Stomach (tissue), 9 donors: ENCODE data around the gene TM7SF3. TPM values are rescaled to one million over a fixed set of nuclear protein-coding genes. Genes with fewer than 3 reads are reported as not detected.

Experiments used
- DNase-seq, 2 donors: peaks; one replicate each; pipeline versions ENCODE4 v3.0.0 to v3.0.0-alpha.2; 2013 to 2019
- H3K27ac ChIP-seq, 5 donors: fragments of 200-600 bp in 4 of 5; sonication (generic) in 4 of 5; one replicate each; pipeline ENCODE4 v1.5.1; 2013 to 2019; ENCODE audit warnings: mild to moderate bottlenecking in 1 of 5, moderate library complexity in 1 of 5
- H3K27me3 ChIP-seq, 3 donors: fragments of 200-600 bp; sonication (generic); one replicate each; pipeline ENCODE4 v1.5.1; 2017 to 2019; ENCODE audit warnings: mixed run types in 1 of 3
- H3K36me3 ChIP-seq, 4 donors: fragments of 200-600 bp; sonication (generic); 1 replicate in 3 of 4; 2 replicates in 1 of 4; pipeline ENCODE4 v1.5.1; 2016 to 2019
- H3K4me1 ChIP-seq, 4 donors: fragments of 200-600 bp; sonication (generic); one replicate each; pipeline ENCODE4 v1.5.1; 2016 to 2019
- H3K4me3 ChIP-seq, 4 donors: fragments of 200-600 bp; sonication (generic) in 3 of 4; one replicate each; pipeline ENCODE4 v1.5.1; 2016 to 2019; ENCODE audit warnings: mild to moderate bottlenecking in 1 of 4
- H3K9me3 ChIP-seq, 4 donors: fragments of 200-600 bp; sonication (generic); one replicate each; pipeline ENCODE4 v1.5.1; 2016 to 2019
- CTCF ChIP-seq, 7 experiments: fragments of 450-650 bp in 4 of 7; fragments of 200-600 bp in 3 of 7; sonication (generic) in 3 of 7; IDR thresholded peaks; one replicate each; pipeline ENCODE4 v1.5.1; 2016 to 2019; ENCODE audit warnings: antibody characterized with exemption in 7 of 7, control low read depth in 2 of 7, mild to moderate bottlenecking in 1 of 7
- EP300 ChIP-seq: sonication (generic); formaldehyde crosslinking; IDR thresholded peaks from one replicate; pipeline ENCODE4 v1.6.1; 2017; ENCODE audit warnings: antibody characterized with exemption
- POLR2A ChIP-seq, 4 donors: fragments of 450-650 bp; IDR thresholded peaks; one replicate each; pipeline ENCODE4 v1.6.1; 2016; ENCODE audit warnings: antibody characterized with exemption in 4 of 4, control low read depth in 2 of 4, mild to moderate bottlenecking in 1 of 4, moderate library complexity in 1 of 4
- POLR2AphosphoS5 ChIP-seq, 3 donors: sonication (generic); formaldehyde crosslinking; IDR thresholded peaks; one replicate each; pipeline ENCODE4 v1.6.1; 2016; ENCODE audit warnings: antibody characterized with exemption in 3 of 3
- WGBS, 5 donors: extraction: QIAGEN DNeasy Blood & Tissue Kit in 3 of 5; methylation state at CpG; one replicate each; pipeline versions ENCODE4 v1.1.5 to v1.1.7; 2013 to 2018; 5-methylcytosine and 5-hydroxymethylcytosine counted together
- intact Hi-C: fragments of 100-400 bp; cut with DNase I; formaldehyde crosslinking; loops from one replicate; pipeline ENCODE4 v1.15.1; 2023; ENCODE audit warnings: low total_unique reads
- polyA plus RNA-seq, 3 donors: library from polyadenylated mRNA; stranded (reverse); fragments of 200-250 nt; gene quantifications; one replicate each; pipeline ENCODE4 v1.2.3, GENCODE V29; 2013
- total RNA-seq, 5 donors: library from RNA; depleted of rRNA; stranded (reverse); fragments of >200 nt; gene quantifications; one replicate each; pipeline versions ENCODE4 v1.1.0 to v1.2.3, GENCODE V29; 2014 to 2016
- donor health status: healthy with polysubstance abuse.
- donor health status: Bipolar disorder and iron deficiency.
- donor health status: healthy.

The TM7SF3 gene
- total and polyA plus RNA-seq, 8 donors, result 13.5 to 148 (median 75.4) TPM

- Histone ChIP-seq H3K27ac (no peak overlapping the region), H3K4me1 (peaks cover 0 to 29% (median 6%) of the 10 kb centered on the region in 4 donors), H3K36me3 (peaks cover 4 to 37% (median 37%) of the 10 kb centered on the region in 4 donors), H3K4me3 (no peak overlapping the region), H3K27me3 (no peaks in the 10 kb centered on the region), H3K9me3 (no peaks in the 10 kb centered on the region)
- TF ChIP-seq CTCF (IDR thresholded peaks at IDR 0.05), result no peak
- TF ChIP-seq POLR2A (IDR thresholded peaks at IDR 0.05), result no peak
- TF ChIP-seq EP300, result no peak
- TF ChIP-seq POLR2AphosphoS5 (IDR thresholded peaks at IDR 0.05), result no peak
- 88 to 92% (median 91%) methylated on average over 5 of the region's 5 CpGs for WGBS, 5 donors
- DNase-seq, result no peak
- intact Hi-C loops, result loop anchor here (10.0 kb wide), 1 partner anchor 57 kb away; no protein-coding TSS in a partner anchor
Measured at GRCh38 chr12:27001663-27002062, 12.5 kb downstream of the TM7SF3 start.

- no peak overlapping the region for H3K4me3 ChIP-seq
- no peak for DNase-seq
- peaks cover 0 to 22% (median 6%) of the 10 kb centered on the region in 4 donors for H3K4me1 ChIP-seq
- intact Hi-C loops, result loop anchor here (10.0 kb wide), 1 partner anchor 56 kb away; no protein-coding TSS in a partner anchor
- WGBS, 5 donors, result 57 to 73% (median 68%) methylated on average over 1 of the region's 1 CpG
- TF ChIP-seq POLR2AphosphoS5 (IDR thresholded peaks at IDR 0.05) (no peak), CTCF (IDR thresholded peaks at IDR 0.05) (no peak), EP300 (no peak), POLR2A (IDR thresholded peaks at IDR 0.05) (no peak)
- no peaks in the 10 kb centered on the region for H3K9me3 ChIP-seq
- no peak overlapping the region for H3K27ac ChIP-seq
- H3K27me3 ChIP-seq, result no peaks in the 10 kb centered on the region
- peaks cover 4 to 44% (median 43%) of the 10 kb centered on the region in 4 donors for H3K36me3 ChIP-seq
Measured at GRCh38 chr12:27000961-27001360, 13.2 kb downstream of the TM7SF3 start.

GRCh38 chr12:26997003-26997402, 17.2 kb downstream of the TM7SF3 start:
- intact Hi-C loops, result no loop called here

GRCh38 chr12:26995706-26996105, 18.5 kb downstream of the TM7SF3 start:
- WGBS, 5 donors, result 59 to 92% (median 87%) methylated on average over 2 of the region's 2 CpGs
- Histone ChIP-seq H3K27ac (no peak overlapping the region), H3K4me1 (peaks cover 0 to 6% (median 0%) of the 10 kb centered on the region in 4 donors), H3K27me3 (no peaks in the 10 kb centered on the region), H3K9me3 (no peaks in the 10 kb centered on the region), H3K36me3 (peaks cover 12 to 89% (median 82%) of the 10 kb centered on the region in 4 donors), H3K4me3 (no peak overlapping the region)
- TF ChIP-seq POLR2A (IDR thresholded peaks at IDR 0.05), result no peak
- TF ChIP-seq POLR2AphosphoS5 (IDR thresholded peaks at IDR 0.05), result no peak
- no peak for TF ChIP-seq CTCF (IDR thresholded peaks at IDR 0.05)
- TF ChIP-seq EP300, result no peak
- intact Hi-C loops, result no loop called here
- DNase-seq, result no peak

More at GRCh38 chr12:26997003-26997402, 17.2 kb downstream of the TM7SF3 start:
- TF ChIP-seq CTCF (IDR thresholded peaks at IDR 0.05) (no peak), POLR2AphosphoS5 (IDR thresholded peaks at IDR 0.05) (no peak), POLR2A (IDR thresholded peaks at IDR 0.05) (no peak), EP300 (no peak)
- peaks cover 0 to 16% (median 0%) of the 10 kb centered on the region in 4 donors for H3K4me1 ChIP-seq
- H3K27me3 ChIP-seq, result no peaks in the 10 kb centered on the region
- no peak overlapping the region for H3K27ac ChIP-seq
- 75 to 84% (median 81%) methylated on average over 2 of the region's 2 CpGs for WGBS, 5 donors
- H3K4me3 ChIP-seq, result no peak overlapping the region
- H3K9me3 ChIP-seq, result no peaks in the 10 kb centered on the region
- no peak for DNase-seq
- H3K36me3 ChIP-seq, result peaks cover 12 to 84% (median 79%) of the 10 kb centered on the region in 4 donors
